CD4-positive, alpha-beta memory T cell (primary cell): ENCODE results near the gene PPARG. TPM values are rescaled to one million over a fixed set of nuclear protein-coding genes. Genes with fewer than 3 reads are reported as not detected.

ENCODE experiments used
- CTCF ChIA-PET: fragments of 350-600 bp; sonication (Branson Sonifier 250); formaldehyde crosslinking; loops from one replicate; lab custom pipeline; 2021; ENCODE audit warnings: inconsistent platforms; ENCODE audit not compliant: partially characterized antibody; lab: Charles Lee
- POLR2A ChIA-PET: fragments of 350-600 bp; sonication (Branson Sonifier 250); formaldehyde crosslinking; loops from one replicate; lab custom pipeline; 2021; ENCODE audit not compliant: partially characterized antibody; lab: Charles Lee
- DNase-seq, 5 donors: peaks; one replicate each; pipeline versions ENCODE4 v3.0.0 to v3.0.0-alpha.2; 2020 to 2022; ENCODE audit warnings: mixed read lengths in 1 of 5
- H3K27ac ChIP-seq: one replicate; pipeline ENCODE4 v1.7.0; 2013; ENCODE audit warnings: low read depth, low read length
- H3K27me3 ChIP-seq: 2 replicates; pipeline ENCODE4 v1.7.0; 2013; ENCODE audit warnings: mild to moderate bottlenecking, low read length, moderate library complexity; ENCODE audit not compliant: insufficient read depth
- H3K36me3 ChIP-seq: 2 replicates; pipeline ENCODE4 v1.7.0; 2013; ENCODE audit warnings: mild to moderate bottlenecking, low read length, moderate library complexity; ENCODE audit not compliant: insufficient read depth
- H3K4me1 ChIP-seq: 2 replicates; pipeline ENCODE4 v1.7.0; 2013; ENCODE audit warnings: mild to moderate bottlenecking, low read length, moderate library complexity; ENCODE audit not compliant: insufficient read depth
- H3K4me3 ChIP-seq, 2 donors: one replicate each; pipeline ENCODE4 v1.7.0; 2013; ENCODE audit warnings: low read length in 2 of 2, mild to moderate bottlenecking in 1 of 2
- H3K9me3 ChIP-seq, 2 donors: one replicate each; pipeline ENCODE4 v1.7.0; 2013; ENCODE audit warnings: low read length in 2 of 2, control low read depth in 1 of 2; ENCODE audit not compliant: control insufficient read depth in 1 of 2
- H3K27ac Mint-ChIP-seq, 7 donors: one replicate each; pipeline ENCODE4 v1.8.0; 2020 to 2021; ENCODE audit warnings: mixed read lengths in 7 of 7, mild to moderate bottlenecking in 6 of 7, inconsistent platforms in 3 of 7, moderate library complexity in 3 of 7
- H3K27me3 Mint-ChIP-seq, 2 donors: one replicate each; pipeline ENCODE4 v1.8.0; 2020 to 2021; ENCODE audit warnings: mixed read lengths in 2 of 2
- H3K36me3 Mint-ChIP-seq, 2 donors: one replicate each; pipeline ENCODE4 v1.8.0; 2020 to 2021; ENCODE audit warnings: mixed read lengths in 2 of 2, inconsistent platforms in 1 of 2, mild to moderate bottlenecking in 1 of 2
- H3K4me1 Mint-ChIP-seq, 4 donors: one replicate each; pipeline ENCODE4 v1.8.0; 2020 to 2021; ENCODE audit warnings: mixed read lengths in 4 of 4, mild to moderate bottlenecking in 1 of 4
- H3K4me3 Mint-ChIP-seq, 8 donors: one replicate each; pipeline ENCODE4 v1.8.0; 2020 to 2021; ENCODE audit warnings: mixed read lengths in 8 of 8, mild to moderate bottlenecking in 7 of 8, moderate library complexity in 6 of 8, inconsistent platforms in 3 of 8
- H3K9me3 Mint-ChIP-seq, 8 donors: one replicate each; pipeline ENCODE4 v1.8.0; 2020 to 2021; ENCODE audit warnings: mixed read lengths in 8 of 8, mild to moderate bottlenecking in 5 of 8, inconsistent platforms in 3 of 8, moderate library complexity in 1 of 8
- intact Hi-C: fragments of 100-400 bp; cut with micrococcal nuclease; formaldehyde crosslinking; loops from one replicate; pipeline ENCODE4 v1.15.1; 2023
- polyA plus RNA-seq, 2 donors: library from polyadenylated mRNA; unstranded; fragments of 300-500 nt; fragmentation: Illumina TruSeq; gene quantifications; one replicate each; pipeline ENCODE4 v1.2.3, GENCODE V29; 2021
- total RNA-seq, 2 experiments: library from RNA; stranded (reverse); gene quantifications; one replicate each; pipeline ENCODE4 v1.2.3, GENCODE V29; 2021

Gene PPARG
- total and polyA plus RNA-seq, 4 experiments from 2014 or later = 0.29 to 0.99 (median 0.83) TPM; not detected in 1

DNA sequence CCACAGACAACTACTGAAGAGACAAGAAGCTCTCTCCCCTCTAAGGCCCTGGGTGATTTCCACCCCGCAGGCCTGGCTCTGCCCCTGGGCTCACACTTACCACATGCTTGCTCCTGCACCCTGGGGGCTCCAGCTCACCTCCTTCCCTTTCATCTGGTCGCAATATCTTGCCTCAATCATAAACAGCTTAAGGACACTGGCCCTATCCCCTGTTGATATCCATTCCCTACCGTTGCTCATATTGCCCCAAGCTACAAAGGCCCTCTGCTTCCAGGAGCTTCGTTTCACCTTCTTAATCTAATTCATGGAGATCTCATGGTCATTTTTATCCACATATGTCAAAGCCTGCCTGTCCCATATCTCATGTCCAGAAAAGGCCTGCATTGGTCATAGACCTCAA, 149.4 kb downstream of the PPARG start:
- POLR2A ChIA-PET = no interaction called here
- Mint-ChIP-seq H3K27ac (no peak overlapping the region), H3K27me3 (peaks cover 1% of the 10 kb centered on the region in 2 donors), H3K36me3 (no peaks in the 10 kb centered on the region), H3K4me3 (no peak overlapping the region), H3K4me1 (no peaks in the 10 kb centered on the region), H3K9me3 (peaks cover 0 to 2% (median 0%) of the 10 kb centered on the region in 8 donors)
- Histone ChIP-seq H3K4me3 (no peak overlapping the region), H3K27ac (no peak overlapping the region), H3K27me3 (no peaks in the 10 kb centered on the region), H3K4me1 (no peaks in the 10 kb centered on the region), H3K36me3 (no peaks in the 10 kb centered on the region), H3K9me3 (no peaks in the 10 kb centered on the region)
- no peak for DNase-seq
- intact Hi-C loops = no loop called here
- CTCF ChIA-PET = no interaction called here

DNA sequence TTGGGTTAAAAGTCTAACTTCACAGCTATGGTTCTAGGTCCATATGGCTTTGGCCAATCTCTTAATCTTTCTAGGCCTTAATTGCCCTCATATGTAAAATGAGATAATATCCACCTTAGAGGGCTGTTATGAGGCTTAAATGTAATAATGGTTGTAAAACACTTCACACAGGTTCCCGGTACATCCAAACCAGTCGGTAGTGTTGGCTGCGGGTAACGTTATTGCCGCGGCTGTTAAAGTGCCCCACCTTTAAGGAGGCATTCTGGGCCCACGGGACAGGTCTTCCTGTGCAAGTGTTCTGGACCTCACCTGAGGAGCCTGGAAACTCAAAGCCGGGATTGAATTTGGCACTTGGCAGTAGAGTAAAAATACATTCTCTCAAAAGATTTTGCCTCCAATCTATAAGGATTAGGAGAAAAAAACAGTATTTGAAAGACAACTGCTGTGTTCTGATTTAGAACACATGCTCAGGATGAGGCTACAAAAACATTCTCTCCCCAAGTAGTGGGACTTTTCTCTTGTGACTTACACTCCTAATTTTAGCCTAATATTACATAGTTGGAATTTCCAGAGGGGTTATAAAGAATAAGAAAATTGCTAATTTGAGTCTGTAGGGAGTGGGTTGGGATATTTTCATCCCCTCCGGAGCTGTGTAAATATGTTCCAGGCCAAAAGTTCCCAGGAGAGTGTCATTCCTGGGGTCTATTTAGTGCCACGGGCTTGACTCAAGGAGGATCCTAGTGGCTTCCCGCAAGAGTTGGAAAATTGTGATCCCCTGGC, 150.5 kb downstream of the PPARG start:
- no peaks in the 10 kb centered on the region for H3K4me1 ChIP-seq
- no peak overlapping the region for H3K27ac ChIP-seq
- Mint-ChIP-seq H3K4me3 (no peak overlapping the region), H3K9me3 (peaks cover 0 to 2% (median 0%) of the 10 kb centered on the region in 8 donors), H3K36me3 (no peaks in the 10 kb centered on the region), H3K4me1 (no peaks in the 10 kb centered on the region), H3K27me3 (peaks cover 1% of the 10 kb centered on the region in 2 donors), H3K27ac (no peak overlapping the region)
- intact Hi-C loops = no loop called here
- no peaks in the 10 kb centered on the region for H3K9me3 ChIP-seq
- no peak overlapping the region for H3K4me3 ChIP-seq
- H3K27me3 ChIP-seq = no peaks in the 10 kb centered on the region
- H3K36me3 ChIP-seq = no peaks in the 10 kb centered on the region
- ChIA-PET CTCF (no interaction called here), POLR2A (no interaction called here)
- DNase-seq = no peak

DNA sequence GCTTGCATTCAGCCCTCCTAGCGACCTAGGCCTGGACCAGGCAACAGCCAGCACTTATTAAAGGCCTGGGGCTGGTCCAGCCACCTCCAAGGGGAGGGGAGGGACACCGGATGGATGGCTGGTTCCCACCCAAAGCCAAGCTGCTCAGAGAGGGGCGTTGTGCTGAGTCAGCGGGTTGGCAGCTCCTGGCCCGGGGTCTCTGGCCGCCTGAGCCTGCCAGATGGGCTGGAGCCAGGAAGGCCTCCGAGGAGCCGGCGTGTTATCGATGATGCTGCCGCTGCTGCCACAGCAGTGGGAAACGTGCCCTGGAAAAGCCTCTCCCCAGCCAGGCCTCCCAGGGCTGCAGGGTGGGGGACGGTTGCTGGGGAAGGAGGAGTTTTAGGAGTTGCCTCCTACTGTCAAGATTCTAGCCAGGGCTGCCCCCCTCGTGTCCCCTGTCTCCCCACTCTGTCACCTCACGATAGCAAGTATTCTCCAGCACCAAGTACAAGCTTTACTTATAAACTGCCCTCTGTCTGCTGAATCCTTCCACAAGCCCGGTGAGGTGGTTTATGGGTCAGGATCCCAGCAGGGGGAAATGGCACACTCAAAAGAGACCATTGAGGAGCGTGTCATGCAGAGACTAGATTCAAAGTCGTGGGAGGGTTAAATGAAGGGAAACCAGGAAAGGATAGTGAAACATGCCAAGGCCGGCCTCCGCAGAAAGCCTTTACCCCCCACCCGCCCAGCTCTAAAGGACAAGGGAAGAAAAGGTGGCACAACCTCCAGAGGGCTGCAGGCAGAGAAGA, 152.3 kb downstream of the PPARG start:
- H3K27me3 Mint-ChIP-seq = peaks cover 0 to 1% of the 10 kb centered on the region in 2 donors
- no peak overlapping the region for H3K27ac Mint-ChIP-seq
- Histone ChIP-seq H3K27ac (no peak overlapping the region), H3K9me3 (no peaks in the 10 kb centered on the region), H3K27me3 (no peaks in the 10 kb centered on the region), H3K36me3 (no peaks in the 10 kb centered on the region), H3K4me1 (no peaks in the 10 kb centered on the region), H3K4me3 (no peak overlapping the region)
- H3K36me3 Mint-ChIP-seq = no peaks in the 10 kb centered on the region
- no peak overlapping the region for H3K4me3 Mint-ChIP-seq
- POLR2A ChIA-PET = no interaction called here
- CTCF ChIA-PET = no interaction called here
- no peak for DNase-seq
- no peaks in the 10 kb centered on the region for H3K9me3 Mint-ChIP-seq
- intact Hi-C loops = no loop called here
- no peaks in the 10 kb centered on the region for H3K4me1 Mint-ChIP-seq

DNA sequence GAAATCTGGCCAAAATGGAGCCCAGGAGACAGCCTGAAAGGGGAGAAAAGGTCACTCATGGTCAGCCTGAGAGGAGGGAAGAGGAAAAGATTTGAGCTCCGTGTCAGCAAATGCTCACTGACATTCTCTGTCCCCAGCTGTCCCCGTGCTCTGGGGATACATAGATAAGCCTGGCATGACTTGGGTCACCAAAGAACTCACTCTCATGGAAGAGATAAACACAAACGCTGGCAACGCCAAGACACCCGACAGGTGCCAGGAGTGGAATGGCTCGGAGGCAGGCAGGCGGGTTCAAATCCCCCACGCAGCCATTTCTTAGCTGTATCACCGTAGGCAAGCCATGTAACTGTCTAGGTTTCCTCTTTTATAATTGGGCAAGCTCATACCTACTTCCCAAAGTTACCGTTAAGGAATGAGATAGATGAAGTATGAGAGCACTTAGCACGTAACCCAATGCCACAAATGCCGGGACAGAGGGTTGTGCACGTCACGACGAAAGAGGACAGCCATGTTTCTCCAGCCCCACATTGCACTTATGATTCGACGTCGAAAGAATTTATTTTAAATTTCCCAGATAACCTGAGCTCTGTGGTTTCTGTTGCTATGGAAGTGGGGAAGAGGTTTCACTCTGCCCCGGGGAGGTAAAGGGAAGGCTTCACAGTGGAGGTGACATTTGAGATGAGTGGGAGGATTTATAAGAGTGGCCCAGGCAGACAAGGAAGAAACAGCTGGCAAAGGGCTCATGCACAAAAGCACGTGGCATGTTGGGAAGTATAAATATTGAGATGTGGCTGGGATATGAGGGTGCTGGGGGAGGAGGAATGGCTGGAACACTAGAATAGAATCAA, 154.0 kb downstream of the PPARG start:
- no peaks in the 10 kb centered on the region for H3K9me3 ChIP-seq
- intact Hi-C loops = no loop called here
- Mint-ChIP-seq H3K36me3 (no peaks in the 10 kb centered on the region), H3K4me3 (no peak overlapping the region), H3K27me3 (no peaks in the 10 kb centered on the region), H3K4me1 (no peaks in the 10 kb centered on the region), H3K9me3 (peaks cover 0 to 2% (median 0%) of the 10 kb centered on the region in 8 donors), H3K27ac (no peak overlapping the region)
- ChIA-PET POLR2A (no interaction called here), CTCF (no interaction called here)
- no peaks in the 10 kb centered on the region for H3K36me3 ChIP-seq
- H3K4me1 ChIP-seq = no peaks in the 10 kb centered on the region
- no peak overlapping the region for H3K4me3 ChIP-seq
- DNase-seq = no peak
- no peaks in the 10 kb centered on the region for H3K27me3 ChIP-seq
- H3K27ac ChIP-seq = no peak overlapping the region

DNA sequence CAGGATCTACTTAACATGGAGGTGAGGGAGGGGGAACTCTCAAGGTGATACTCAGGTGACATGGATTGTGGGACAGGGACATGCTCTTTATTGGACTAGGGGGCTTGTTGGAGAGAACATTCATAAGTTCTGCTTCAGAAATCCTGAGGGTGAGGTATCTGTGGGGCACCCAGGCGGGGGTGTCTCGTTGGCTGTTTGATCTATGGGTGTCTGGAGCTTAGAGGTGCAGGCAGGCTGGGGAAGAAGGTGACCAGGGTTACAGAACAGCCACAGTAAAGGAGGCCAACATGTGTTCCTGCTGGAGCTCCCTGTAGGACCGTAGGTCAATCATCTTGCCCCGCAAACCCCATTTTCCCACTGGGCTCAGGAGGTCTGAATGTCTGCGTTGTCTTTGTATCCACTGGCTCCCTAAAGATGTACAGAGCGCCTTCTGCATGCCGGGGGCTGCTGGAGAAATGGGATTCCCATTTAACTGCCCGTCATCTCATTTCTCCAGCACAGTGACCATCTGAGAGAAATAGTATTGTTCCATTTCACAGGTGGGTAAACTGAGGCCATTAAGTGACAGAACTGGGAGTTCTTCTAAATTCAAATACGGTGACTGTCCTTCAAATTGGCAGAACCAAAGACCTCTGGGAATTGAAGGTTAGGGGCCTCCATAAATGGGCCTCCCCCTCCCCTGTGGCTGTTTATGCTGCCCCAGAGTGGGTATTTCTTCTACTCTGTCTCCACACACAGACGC, 155.1 kb downstream of the PPARG start:
- no peaks in the 10 kb centered on the region for H3K9me3 ChIP-seq
- H3K4me1 Mint-ChIP-seq = no peaks in the 10 kb centered on the region
- H3K9me3 Mint-ChIP-seq = peaks cover 0 to 2% (median 0%) of the 10 kb centered on the region in 8 donors
- no peaks in the 10 kb centered on the region for H3K36me3 Mint-ChIP-seq
- H3K27me3 ChIP-seq = no peaks in the 10 kb centered on the region
- ChIA-PET CTCF (no interaction called here), POLR2A (no interaction called here)
- no peaks in the 10 kb centered on the region for H3K4me1 ChIP-seq
- no peaks in the 10 kb centered on the region for H3K27me3 Mint-ChIP-seq
- no peak overlapping the region for H3K27ac ChIP-seq
- no peak overlapping the region for H3K27ac Mint-ChIP-seq
- no peak overlapping the region for H3K4me3 ChIP-seq
- H3K36me3 ChIP-seq = no peaks in the 10 kb centered on the region
- intact Hi-C loops = no loop called here
- no peak overlapping the region for H3K4me3 Mint-ChIP-seq
- DNase-seq = no peak

DNA sequence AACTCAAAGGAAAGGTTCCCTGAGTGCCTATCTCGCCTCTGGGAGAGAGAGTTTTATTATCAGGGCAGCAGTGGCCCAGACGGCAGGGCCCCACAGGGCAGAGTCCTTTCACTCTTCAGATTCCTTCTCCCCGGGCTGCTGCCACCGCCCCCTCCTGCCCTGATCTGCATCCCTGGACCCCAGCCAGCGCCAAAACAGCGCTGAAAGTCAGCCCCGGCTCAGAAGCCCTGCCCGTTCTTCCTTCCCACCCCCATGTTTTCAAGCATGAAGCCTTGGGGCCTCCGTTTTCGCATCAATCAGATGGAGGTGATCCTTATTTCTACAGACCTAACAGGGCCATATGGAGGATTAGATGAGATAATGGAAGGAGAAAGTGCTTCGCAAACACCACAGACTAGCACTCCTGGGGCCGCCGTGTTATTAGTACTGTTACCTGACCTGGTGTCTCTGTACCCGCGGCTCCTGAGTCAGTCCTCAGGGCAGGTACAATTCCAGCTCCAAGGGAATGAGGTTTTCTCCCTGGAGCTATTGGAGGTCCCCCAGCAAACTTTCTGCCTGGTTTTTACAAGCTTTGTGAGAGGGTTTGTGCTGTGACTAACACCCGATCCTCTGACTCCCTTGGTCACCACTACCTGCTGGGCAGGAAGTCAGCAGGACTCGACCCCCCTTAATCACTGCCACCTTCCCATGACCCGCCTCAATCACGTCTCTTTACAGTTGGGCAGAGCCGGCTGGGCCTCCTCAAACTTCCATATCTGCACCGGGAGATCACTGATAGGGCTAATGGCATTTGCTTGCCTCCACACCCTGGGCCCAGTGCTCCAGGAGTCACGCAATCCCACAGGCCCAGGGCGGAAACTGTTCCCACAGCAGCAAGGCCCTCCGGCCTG, 156.0 kb downstream of the PPARG start:
- Mint-ChIP-seq H3K4me3 (peak overlapping the region in 1 of 8 donors; percentile 16), H3K4me1 (no peaks in the 10 kb centered on the region), H3K27me3 (no peaks in the 10 kb centered on the region), H3K9me3 (peaks cover 0 to 2% (median 0%) of the 10 kb centered on the region in 8 donors), H3K36me3 (no peaks in the 10 kb centered on the region), H3K27ac (no peak overlapping the region)
- ChIA-PET POLR2A (no interaction called here), CTCF (no interaction called here)
- DNase-seq = no peak
- no peak overlapping the region for H3K4me3 ChIP-seq
- H3K27me3 ChIP-seq = no peaks in the 10 kb centered on the region
- H3K36me3 ChIP-seq = no peaks in the 10 kb centered on the region
- no peaks in the 10 kb centered on the region for H3K9me3 ChIP-seq
- no peak overlapping the region for H3K27ac ChIP-seq
- no peaks in the 10 kb centered on the region for H3K4me1 ChIP-seq
- intact Hi-C loops = no loop called here
